Measurements from ENCODE around the gene HS3ST6. TPM values are rescaled to one million over a fixed set of nuclear protein-coding genes. Genes with fewer than 3 reads are reported as not detected.
"Not testable (repeated sequence)": the region's sequence is repeated elsewhere in the genome, so short reads cannot be mapped to it uniquely, and the experiment has no call there.

HS3ST6 gene
- total RNA-seq, 2 experiments from 2014 or later = not detected

DNA sequence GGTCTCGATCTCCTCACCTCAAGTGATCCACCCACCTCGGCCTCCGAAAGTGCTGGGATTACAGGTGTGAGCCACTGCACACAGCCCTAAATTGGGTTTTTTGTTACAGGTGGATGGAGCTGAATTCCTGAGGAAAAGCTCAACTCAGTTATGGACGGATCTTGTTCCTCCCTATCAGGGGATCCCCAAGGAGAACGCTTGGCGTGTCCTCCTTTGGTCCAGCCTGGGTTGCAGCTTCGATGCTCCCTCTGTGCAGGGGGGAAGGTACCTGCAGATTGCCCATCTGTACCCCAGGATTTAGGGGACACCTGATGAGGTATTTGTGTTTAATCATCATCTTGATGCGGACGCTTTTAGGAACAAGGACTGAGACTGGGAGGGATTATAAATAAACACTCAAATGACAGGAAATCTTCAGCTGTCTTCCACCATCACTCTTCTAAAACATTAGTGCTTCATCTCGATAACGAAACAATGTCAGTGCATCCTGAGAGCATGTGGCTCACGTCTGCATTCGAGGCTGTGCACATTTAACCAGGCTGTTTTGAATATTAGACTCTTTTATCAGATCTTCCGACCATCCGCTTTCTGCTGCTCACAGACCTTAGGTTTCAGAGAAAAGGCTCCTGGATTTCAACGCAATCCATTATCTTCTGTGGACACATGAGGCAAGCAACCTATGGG is 28.0 kb downstream of the HS3ST6 start:
- Mint-ChIP-seq H3K4me1 (no peaks in the 10 kb centered on the region), H3K36me3 (no peaks in the 10 kb centered on the region), H3K4me3 (no peak overlapping the region), H3K27ac (no peak overlapping the region), H3K27me3 (peaks cover 9% of the 10 kb centered on the region), H3K9me3 (no peaks in the 10 kb centered on the region)
- DNase-seq = no peak

DNA sequence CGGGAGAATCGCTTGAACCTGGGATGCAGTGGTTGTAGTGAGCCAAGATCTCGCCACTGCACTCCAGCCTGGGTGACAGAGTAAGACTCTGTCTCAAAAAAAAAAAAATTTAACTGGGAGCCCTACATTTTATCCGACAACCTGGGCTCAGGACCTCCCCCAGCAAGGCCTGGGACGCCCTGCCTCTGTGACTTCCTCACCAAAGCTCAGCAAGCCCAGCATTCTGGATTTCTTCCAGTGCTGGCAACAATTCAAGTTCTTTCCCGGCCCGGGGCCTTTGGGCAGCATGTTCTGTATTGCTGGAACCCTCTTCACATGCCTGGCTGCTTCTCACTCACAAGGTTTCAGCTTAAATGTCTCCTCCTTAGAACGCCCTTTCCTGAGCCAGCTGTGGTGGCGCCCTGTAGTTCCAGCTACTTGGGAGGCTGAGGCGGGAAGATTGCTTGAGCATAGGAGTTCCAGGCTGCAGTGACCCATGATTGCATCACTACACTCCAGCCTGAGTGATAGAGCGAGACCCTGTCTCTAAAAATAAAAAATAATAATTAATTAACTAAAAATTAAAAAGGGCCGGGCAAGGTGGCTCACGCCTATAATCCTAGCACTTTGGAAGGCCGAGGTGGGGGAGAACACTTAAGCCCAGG is 30.4 kb downstream of the HS3ST6 start:
- Mint-ChIP-seq H3K27me3 (peaks cover 14% of the 10 kb centered on the region), H3K36me3 (no peaks in the 10 kb centered on the region)
- DNase-seq = no peak

DNA sequence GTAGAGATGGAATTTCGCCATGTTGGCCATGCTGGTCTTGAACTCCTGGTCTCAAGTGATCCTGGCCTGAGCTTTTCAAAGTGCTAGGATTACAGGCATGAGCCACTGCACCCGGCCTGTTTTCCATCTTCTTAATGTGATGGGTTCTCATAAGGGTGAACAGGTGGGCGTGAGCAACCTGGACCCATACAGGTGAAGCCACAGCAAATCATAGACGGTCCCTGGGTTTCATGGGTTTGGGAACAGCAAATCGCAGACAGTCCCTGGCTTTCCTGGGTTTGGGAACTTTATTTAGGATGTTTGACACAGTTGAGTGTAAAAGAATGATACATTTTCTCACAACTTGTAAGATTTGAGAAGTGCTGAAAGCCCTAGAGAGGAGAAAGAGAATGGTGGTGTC is 33.3 kb downstream of the HS3ST6 start:
- H3K9me3 Mint-ChIP-seq = no peaks in the 10 kb centered on the region
- H3K4me1 Mint-ChIP-seq = no peaks in the 10 kb centered on the region
- H3K36me3 Mint-ChIP-seq = no peaks in the 10 kb centered on the region
- DNase-seq = no peak
- peaks cover 10% of the 10 kb centered on the region for H3K27me3 Mint-ChIP-seq
- H3K27ac Mint-ChIP-seq = no peak overlapping the region
- H3K4me3 Mint-ChIP-seq = no peak overlapping the region

More for the DNA sequence above, 30.4 kb downstream of the HS3ST6 start:
- Mint-ChIP-seq H3K9me3 (no peaks in the 10 kb centered on the region), H3K4me3 (no peak overlapping the region), H3K27ac (no peak overlapping the region), H3K4me1 (no peaks in the 10 kb centered on the region)

DNA sequence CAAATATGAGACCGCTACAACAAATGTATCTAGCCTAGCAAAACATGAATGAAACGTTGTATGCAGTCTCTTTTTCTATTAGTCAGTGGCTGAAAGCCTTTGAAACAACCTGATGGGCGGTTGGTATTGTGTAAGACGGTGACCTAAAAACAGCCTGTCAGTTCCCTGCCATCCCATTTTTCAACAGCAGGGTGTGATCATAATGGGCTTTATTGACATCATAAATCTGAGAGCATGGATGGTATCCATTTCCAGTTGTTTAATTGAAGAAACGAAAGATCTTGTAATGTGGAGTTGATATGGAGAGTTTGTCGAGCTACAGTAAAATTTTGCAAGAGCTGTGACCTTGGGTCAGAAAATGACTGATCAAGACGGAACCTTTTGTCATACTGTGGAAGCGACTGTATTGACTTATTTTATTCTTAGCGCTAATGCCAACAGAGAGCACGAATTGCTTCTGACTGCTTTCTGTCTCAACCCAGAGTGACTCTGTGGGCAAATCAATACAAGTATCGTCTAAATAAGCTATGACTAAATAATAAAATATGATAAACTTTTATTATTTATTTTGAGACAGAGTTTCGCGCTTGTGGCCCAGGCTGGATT is 34.0 kb downstream of the HS3ST6 start:
- H3K27ac Mint-ChIP-seq = no peak overlapping the region
- H3K4me3 Mint-ChIP-seq = no peak overlapping the region
- no peak for DNase-seq

DNA sequence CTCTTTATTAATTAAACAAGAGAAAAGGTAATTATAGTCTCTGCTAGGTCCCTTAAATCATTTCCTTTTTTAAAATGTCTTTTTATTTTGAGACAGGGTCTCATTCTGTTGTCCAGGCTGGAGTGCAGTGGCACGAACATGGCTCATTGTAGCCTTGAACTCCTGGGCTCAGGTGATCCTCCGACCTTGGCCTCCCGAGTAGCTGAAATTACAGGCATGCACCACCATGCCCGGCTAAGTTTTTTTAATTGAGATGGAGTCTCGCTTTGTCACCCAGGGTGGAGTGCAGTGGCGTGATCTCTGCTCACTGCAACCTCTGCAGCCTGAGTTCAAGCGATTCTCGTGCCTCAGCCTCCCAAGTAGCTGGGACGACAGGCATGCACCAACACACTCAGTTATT is 37.0 kb downstream of the HS3ST6 start:
- peaks cover 30% of the 10 kb centered on the region for H3K27me3 Mint-ChIP-seq
- not testable (repeated sequence) for H3K36me3 Mint-ChIP-seq, H3K4me1 Mint-ChIP-seq, DNase-seq, H3K27ac Mint-ChIP-seq, H3K9me3 Mint-ChIP-seq, H3K4me3 Mint-ChIP-seq

More for the DNA sequence above, 34.0 kb downstream of the HS3ST6 start:
- Mint-ChIP-seq H3K4me1 (no peaks in the 10 kb centered on the region), H3K36me3 (no peaks in the 10 kb centered on the region), H3K27me3 (peaks cover 15% of the 10 kb centered on the region), H3K9me3 (no peaks in the 10 kb centered on the region)

DNA sequence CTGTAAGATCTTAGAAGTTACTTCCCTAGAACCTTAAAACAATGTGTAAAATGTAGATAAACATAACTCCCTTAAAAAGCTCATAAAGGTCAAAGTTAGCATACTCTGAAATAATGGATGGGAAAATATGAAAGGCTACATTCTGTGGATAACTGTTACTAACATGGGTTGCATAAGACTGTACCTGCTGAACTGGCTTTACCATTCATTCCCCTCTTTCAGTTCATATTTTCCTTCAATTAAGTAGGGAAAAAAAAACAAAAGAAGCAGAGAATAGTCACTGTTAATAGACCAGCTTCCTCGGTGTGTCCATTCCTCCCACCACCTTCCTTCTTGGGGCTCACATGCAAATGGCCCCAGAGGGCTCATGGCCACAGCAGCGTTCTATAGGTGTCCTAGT is 38.7 kb downstream of the HS3ST6 start:
- no peaks in the 10 kb centered on the region for H3K9me3 Mint-ChIP-seq
- H3K4me1 Mint-ChIP-seq = no peaks in the 10 kb centered on the region
- H3K36me3 Mint-ChIP-seq = no peaks in the 10 kb centered on the region
- peaks cover 23% of the 10 kb centered on the region for H3K27me3 Mint-ChIP-seq
- H3K27ac Mint-ChIP-seq = no peak overlapping the region
- DNase-seq = no peak
- H3K4me3 Mint-ChIP-seq = no peak overlapping the region

DNA sequence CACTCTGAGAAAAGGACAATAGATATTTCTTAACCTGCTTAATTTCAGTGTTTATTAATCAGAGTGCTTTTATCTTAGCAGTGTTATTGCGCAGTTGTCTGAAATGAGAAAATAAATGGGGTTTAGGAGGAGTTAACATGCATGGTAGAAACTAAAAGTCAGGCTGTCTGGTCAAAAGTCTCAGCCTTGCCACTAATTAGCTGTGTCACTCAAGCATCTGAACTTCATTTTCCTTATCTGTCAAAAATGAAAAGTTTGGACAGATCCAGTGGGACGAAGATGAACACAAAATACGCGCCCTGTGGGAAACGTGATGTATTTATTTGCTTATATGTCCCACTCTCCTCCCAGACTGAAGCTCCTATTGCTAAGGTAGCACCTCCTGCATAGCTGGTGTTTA is 40.0 kb downstream of the HS3ST6 start:
- Mint-ChIP-seq H3K4me3 (no peak overlapping the region), H3K27ac (no peak overlapping the region), H3K9me3 (no peaks in the 10 kb centered on the region), H3K36me3 (no peaks in the 10 kb centered on the region), H3K27me3 (peaks cover 33% of the 10 kb centered on the region), H3K4me1 (no peaks in the 10 kb centered on the region)
- DNase-seq = no peak

DNA sequence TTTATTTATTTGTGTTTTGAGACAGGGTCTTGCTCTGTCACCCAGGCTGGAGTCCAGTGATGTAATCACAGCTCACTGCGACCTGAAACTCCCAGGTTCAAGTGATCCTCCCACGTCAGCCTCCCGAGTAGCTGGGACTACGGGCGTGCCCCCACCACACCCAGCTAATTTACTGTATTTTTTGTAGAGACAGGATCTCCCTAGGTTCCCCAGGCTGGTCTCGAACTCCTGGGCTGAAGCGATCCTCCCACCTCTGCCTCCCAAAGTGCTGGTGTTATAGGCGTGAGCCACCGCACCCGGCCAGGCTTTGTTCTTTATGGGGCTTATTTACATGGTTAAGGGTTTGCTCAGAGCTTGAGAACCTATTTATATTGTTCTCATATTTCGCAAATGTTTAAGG is 40.4 kb downstream of the HS3ST6 start:
- Mint-ChIP-seq H3K9me3 (no peaks in the 10 kb centered on the region), H3K27me3 (peaks cover 38% of the 10 kb centered on the region), H3K4me3 (no peak overlapping the region), H3K36me3 (no peaks in the 10 kb centered on the region), H3K27ac (no peak overlapping the region), H3K4me1 (no peaks in the 10 kb centered on the region)
- no peak for DNase-seq

DNA sequence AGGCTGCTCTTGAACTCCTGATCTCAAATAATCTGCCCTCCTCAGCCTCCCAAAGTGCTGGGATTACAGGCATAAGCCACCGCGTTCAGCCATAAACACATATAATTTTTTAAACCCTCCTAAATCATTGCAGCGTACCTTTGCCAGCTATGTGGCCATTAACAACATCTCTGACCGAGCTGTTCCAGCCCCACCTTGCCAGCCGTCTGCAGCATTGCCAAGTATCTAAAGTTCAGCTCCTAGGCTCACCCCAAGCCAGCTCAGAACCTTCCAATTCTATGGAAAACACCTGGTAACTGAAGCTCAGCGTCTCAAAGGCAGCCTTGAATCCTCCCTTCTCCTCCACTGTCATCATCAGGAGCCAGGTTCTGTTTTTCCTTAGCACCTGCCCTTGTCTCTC is 41.1 kb downstream of the HS3ST6 start:
- H3K9me3 Mint-ChIP-seq = no peaks in the 10 kb centered on the region
- H3K27ac Mint-ChIP-seq = no peak overlapping the region
- peaks cover 3% of the 10 kb centered on the region for H3K4me1 Mint-ChIP-seq
- DNase-seq = no peak
- peaks cover 45% of the 10 kb centered on the region for H3K27me3 Mint-ChIP-seq
- H3K36me3 Mint-ChIP-seq = no peaks in the 10 kb centered on the region
- H3K4me3 Mint-ChIP-seq = no peak overlapping the region

DNA sequence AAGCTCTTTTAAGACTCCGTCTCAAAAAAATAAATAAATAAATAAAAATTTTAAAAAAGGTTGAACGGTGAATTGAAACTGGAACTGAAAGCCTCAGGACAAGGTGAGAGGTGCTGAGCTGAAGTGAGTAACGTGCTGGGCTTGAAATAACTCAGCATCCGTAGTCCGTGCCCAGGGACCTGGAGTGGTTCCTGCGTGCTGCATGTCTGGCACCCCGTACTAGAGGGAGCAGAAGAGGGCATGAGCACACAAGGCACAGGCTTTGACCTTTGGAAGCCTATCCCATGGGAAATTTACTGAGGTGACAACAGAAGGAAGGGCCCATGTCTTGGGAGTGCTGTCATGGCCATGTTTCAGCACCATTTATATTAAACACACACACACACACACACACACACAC is 41.7 kb downstream of the HS3ST6 start:
- peaks cover 46% of the 10 kb centered on the region for H3K27me3 Mint-ChIP-seq
- H3K9me3 Mint-ChIP-seq = no peaks in the 10 kb centered on the region
- no peak for DNase-seq
- peaks cover 3% of the 10 kb centered on the region for H3K4me1 Mint-ChIP-seq
- no peak overlapping the region for H3K4me3 Mint-ChIP-seq
- H3K27ac Mint-ChIP-seq = no peak overlapping the region
- no peaks in the 10 kb centered on the region for H3K36me3 Mint-ChIP-seq

DNA sequence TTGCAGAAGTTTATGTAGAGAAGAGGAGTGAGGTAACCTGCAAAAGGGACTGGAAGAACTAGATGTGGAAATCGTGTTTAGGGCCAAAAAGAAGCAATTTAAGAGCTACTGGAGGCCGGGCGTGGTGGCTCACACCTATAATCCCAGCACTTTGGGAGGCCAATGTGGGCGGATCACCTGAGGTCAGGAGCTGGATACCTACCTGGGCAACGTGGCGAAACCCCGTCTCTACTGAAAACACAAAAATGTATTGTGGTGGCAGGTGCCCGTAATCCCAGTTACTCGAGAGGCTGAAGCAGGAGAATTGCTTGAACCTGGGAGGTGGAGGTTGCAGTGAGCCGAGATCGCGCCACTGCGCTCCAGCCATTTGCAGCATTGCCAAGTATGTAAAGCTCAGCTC is 42.1 kb downstream of the HS3ST6 start:
- not testable (repeated sequence) for H3K9me3 Mint-ChIP-seq, H3K36me3 Mint-ChIP-seq, H3K4me3 Mint-ChIP-seq, H3K27ac Mint-ChIP-seq, H3K4me1 Mint-ChIP-seq, DNase-seq
- peaks cover 43% of the 10 kb centered on the region for H3K27me3 Mint-ChIP-seq

DNA sequence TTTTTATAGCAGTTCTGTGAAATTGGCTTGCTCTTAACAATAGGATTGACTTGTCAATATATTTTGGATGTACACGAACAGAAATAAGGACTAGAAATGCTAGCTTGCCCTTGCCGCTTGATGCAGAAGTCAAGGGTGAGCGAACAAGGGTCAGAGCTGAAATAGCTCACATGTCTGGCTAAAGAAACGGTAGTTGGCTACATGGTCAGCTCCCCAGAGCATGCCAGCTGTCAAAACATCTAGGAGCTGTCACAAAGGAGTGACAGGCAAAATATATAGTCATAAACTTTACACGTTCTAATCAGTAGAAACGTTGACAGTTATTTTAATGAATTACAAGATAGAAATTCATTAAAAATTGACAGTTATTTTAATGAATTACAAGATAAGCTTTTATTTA is 43.4 kb downstream of the HS3ST6 start:
- Mint-ChIP-seq H3K27ac (no peak overlapping the region), H3K4me1 (peaks cover 3% of the 10 kb centered on the region), H3K4me3 (no peak overlapping the region), H3K9me3 (no peaks in the 10 kb centered on the region), H3K36me3 (no peaks in the 10 kb centered on the region), H3K27me3 (peaks cover 43% of the 10 kb centered on the region)
- DNase-seq = no peak

DNA sequence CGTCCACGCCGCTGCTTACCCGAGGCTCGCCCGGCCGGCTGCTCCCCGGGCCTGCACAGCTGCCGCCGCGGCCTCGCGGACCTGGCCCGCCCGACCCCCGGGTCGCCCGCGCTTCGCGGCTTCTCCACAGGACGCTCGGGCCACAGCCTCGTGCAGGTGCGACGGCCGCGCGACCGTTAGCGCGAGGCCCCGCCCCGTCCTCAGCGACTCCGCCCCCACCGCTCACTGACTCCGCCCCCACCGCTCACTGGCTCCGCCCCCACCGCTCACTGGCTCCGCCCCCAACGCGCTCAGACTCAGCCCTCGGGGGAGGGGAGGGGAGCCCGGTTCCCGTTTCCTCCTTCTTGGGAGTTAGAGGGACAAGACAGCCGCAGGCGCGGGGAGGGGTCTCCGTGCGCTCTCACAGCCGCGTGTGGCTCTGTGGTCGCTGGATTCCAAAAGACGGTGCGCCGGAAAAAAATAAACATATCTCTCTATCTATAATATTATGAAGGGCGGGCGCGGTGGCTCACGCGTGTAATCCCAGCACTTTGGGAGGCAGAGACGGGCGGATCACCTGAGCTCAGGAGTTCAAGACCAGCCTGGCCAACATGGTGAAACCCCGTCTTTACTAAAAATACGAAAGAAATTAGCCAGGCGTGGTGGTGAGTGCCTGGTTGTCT is 46.1 kb downstream of the HS3ST6 start, which contains the start of gene MEIOB:
Gene MEIOB, minus strand, starts transcription at position 191 of the 662 bp plus-strand sequence. CDS start 3,989 bp downstream, outside the sequence.
- peaks cover 27% of the 10 kb centered on the region for H3K27me3 Mint-ChIP-seq
- DNase-seq = peak; percentile 30
- H3K36me3 Mint-ChIP-seq = no peaks in the 10 kb centered on the region
- H3K4me3 Mint-ChIP-seq = peak within 1 kb of the TSS; percentile 51
- no peak within 1 kb of the TSS for H3K27ac Mint-ChIP-seq
- H3K9me3 Mint-ChIP-seq = no peaks in the 10 kb centered on the region
- peaks cover 3% of the 10 kb centered on the region for H3K4me1 Mint-ChIP-seq

DNA sequence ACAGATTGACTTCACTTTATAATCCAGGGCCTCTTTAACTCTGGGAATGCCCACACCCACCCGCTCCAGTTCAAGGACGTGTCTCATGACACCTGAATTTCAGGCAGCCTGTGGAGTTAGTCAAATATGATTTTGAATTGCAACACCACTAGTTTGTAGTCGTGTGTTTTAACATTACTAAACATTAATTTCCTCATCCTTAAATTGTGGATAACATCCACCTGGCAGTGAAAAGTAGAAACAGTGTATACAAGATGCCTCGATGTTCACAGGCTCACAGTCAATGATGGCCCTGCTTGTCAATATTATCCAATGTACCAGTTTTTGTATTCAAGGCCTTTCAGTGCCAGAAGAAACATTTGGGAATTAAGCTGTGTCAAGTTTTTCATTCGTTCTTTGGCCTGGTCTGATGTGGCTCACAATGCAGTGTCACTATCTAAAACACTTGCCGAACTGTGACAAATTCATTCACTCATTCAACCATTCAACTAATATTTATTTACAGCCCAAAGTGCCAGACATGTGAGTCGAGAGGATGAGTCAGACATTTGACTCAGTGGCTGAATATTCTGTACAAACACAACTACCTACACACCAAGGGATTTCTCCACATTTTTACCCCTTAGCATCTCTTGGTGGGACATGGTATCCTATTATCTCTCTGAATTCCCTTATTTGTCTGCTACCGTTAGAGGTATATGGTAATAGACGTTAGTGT is 47.7 kb downstream of the HS3ST6 start:
- H3K4me3 Mint-ChIP-seq = no peak overlapping the region
- H3K27ac Mint-ChIP-seq = no peak overlapping the region
- H3K36me3 Mint-ChIP-seq = no peaks in the 10 kb centered on the region
- peaks cover 23% of the 10 kb centered on the region for H3K27me3 Mint-ChIP-seq
- H3K4me1 Mint-ChIP-seq = peaks cover 3% of the 10 kb centered on the region
- no peaks in the 10 kb centered on the region for H3K9me3 Mint-ChIP-seq
- DNase-seq = no peak

All from activated naive CD8-positive, alpha-beta T cell treated with anti-CD3 and anti-CD28 coated beads for 36 hours (primary cell).